Femur (tissue), 1 donor: ENCODE data around the gene CD320.
"Not testable (repeated sequence)": the region's sequence is repeated elsewhere in the genome, so short reads cannot be mapped to it uniquely, and the experiment has no call there.

ENCODE experiments used
- DNase-seq: peaks from one replicate; pipeline ENCODE4 v3.0.0-alpha.2; 2017

The CD320 gene

DNA sequence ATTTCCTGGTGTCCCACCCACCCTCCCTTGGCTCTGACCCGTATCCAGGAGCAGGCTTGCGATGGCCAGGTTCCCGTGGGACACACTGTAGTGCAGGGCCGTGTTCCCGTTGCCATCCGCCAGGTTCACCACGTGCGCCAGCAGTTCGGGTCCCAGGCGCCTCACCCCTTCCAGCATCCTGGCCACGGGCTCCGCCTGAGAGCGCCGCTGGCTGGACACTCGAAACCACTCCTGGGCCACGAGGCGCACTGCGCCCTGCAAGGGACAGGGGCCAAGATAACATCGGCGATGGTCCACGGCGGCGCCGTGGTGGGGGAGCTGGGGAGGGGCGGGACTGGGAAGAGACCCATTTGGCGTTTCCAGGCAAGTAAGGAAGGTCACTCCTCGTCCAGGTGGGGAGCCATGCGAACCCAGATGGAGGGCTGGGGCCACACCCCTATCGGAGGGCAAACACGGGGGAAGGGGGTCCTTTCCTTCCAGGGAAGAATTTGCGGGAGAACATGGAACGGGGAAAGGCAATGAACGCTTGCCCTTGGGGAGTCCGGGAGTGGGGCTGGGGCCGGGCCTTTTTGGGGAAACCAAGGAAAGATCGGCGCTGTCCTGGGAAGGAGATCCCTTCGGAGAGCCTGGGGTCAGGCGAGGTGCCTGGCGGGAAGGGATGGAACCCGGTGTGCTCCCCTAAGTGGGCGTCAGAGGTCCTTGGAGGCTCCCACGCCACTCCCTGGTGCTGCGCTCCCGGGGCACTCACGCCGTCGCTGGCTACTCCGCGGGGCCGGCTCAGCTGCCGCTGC, 25.0 kb upstream of the CD320 start:
- DNase-seq, result no peak

DNA sequence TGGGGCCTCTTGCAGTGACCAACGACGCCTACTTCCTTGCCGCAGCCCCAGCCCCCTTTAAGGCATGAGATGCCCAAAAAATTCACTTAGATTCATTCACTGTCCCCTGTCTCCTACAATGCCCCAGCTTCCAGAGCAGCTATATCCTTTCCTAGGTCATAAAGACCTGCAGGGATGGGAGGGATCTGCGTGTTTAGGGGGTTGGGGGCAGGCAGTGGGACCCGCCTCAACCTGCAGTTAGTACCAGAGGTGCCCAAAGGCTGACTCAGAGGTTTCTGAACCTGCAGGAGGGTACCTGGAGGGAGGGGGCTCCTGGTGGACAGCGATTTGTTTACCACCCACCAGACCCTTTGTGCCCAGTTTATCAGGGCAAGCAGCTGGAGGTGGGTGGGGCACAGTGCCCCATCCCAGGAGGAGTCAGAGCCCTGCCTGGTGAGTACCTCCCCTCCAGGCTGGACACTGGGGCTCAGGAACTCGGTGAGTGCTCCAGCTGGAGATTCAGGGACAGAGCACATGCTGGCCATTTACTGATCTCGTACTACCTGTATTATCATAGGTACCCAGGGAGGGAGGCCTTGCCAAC, 23.2 kb upstream of the CD320 start:
- DNase-seq, result no peak

DNA sequence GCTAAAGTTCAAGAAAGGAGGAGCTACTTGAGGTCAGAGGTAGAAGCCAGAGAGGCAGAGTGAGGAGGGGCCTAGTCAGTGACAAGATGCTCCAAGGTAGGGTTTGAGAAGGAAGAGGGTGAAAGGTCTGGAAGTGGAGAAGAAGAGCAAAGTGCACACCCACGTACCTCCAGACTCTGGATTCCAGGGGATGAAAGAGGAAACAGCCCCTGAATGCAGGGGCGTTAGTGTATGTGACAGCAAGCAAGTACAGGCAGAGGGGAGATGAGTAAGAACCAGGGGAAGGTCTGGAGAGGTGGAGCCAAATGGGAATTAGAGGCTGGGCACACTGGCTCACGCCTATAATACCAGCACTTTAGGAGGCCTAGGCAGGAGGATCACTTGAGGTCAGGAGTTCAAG, 21.8 kb upstream of the CD320 start:
- DNase-seq, result no peak

DNA sequence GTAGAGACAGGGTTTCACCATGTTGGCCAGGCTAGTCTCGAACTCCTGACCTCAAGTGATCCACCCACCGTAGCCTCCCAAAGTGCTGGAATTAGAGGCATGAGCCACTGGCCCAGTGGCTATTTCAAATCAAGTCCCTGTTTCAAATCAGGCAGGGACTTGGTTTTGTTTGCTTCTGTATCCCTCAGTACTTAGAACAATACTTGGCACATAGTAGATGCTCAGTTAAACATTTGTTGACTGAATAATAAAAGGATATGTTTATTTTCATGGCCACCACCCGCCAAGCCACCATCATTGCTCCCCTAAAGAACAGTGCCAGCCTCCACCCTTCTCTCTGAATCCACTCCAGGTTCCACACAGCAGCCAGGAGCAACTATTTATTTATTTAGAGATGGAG, 17.3 kb upstream of the CD320 start:
- DNase-seq, result no peak

DNA sequence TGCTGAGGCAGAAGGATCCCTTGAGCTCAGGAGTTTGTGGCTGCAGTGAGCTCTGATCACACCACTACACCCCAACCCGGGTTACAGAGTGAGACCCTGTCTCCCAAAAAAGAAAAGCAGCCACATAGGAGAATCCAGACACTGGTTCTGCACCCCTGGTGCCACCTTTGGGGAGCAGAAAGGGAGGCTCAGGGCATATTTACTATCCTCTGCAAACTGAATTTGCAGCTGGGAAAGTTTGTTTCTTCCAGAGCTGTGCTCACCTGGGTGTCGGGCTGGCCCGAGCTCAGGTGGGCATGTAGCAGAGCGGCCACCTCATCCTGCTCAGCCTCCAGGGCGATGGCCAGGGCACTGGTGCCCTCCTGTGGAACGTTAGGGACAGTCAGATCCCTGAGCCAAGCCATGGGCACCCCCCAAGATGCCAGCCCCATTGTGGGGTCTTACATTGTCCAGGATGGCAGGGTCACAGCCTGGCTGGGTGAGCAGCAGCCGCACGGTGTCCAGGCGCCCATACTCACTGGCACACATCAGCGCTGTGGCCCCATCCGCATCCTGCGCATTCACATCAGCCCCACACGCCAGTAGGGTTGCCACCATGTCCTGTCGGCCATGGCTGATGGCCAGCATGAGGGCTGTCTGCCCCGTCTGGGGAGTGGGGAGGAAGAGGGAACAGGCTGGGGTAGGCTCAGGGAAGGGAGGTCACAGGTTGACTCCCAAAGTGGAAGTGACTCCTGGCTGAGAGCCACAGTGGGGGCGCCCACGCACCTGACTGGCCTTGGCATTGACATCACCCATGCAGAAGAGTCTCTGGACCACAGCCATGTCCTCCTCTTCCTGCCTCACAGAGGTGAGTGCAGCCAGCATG, 16.3 kb upstream of the CD320 start:
- DNase-seq, result no peak

DNA sequence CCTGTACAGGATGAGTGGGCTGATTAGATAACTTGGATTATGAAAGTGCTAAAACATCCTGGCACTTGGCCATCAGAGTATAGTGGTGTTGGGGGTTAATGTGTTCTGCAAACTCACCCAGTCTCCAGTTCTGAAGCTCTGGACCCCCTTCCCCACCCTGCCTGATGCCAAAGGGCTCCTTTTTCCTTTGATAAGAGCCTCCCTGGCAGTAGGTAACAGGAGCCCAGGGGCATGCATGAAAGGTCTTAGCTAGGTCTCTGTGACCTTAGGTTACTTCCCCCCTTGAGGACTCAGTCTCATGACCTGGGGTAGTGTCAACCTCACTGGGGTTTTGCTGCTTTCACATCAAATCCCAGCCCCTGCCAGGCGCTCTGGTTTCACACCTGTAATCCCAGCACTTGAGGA, 15.6 kb upstream of the CD320 start:
- DNase-seq, result no peak

DNA sequence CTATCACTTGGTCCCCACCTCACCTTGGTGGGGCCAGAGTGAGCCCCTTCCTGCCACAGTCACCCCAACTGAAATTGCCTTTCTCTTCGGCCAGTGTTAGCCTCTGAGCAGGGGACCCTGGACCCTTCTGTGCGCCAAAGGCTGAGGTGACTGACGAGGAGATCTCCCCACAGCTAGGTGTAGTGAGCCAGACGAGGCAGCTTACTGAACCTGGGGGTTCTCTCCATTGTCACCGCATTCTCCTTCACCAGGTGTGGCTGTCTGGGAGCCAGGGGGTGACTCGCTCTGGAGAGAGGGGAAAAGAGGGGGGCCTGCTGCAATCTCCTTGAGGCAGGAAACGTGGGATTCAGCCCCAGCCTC, 14.5 kb upstream of the CD320 start:
- no peak for DNase-seq

DNA sequence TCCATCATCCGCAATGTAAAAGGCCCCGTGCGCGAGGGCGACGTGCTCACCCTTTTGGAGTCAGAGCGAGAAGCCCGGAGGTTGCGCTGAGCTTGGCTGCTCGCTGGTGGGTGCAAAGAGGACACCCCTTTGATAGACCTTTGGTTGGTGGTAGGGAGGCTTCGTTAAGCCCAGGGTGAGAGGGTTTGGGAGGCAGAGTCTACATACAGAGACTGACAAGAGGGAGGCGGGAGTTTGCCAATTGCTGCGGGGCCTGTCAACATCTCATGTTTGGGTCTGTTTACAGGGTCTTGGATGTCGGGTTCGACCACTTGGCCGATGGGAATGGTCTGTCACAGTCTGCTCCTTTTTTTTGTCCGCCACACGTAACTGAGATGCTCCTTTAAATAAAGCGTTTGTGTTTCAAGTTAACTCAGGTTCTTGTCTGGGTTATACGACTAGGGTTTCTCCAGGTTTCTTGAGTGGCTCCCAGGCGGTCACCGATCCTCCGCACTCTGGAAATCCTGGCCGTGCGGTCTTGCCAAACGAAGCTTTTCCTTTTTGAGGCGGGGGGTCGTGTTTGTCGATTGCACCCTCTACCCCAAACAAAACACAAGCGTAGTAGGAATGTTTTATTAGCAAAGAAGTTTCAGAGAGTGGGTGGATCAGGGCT, 14.0 kb upstream of the CD320 start:
- DNase-seq, result no peak

DNA sequence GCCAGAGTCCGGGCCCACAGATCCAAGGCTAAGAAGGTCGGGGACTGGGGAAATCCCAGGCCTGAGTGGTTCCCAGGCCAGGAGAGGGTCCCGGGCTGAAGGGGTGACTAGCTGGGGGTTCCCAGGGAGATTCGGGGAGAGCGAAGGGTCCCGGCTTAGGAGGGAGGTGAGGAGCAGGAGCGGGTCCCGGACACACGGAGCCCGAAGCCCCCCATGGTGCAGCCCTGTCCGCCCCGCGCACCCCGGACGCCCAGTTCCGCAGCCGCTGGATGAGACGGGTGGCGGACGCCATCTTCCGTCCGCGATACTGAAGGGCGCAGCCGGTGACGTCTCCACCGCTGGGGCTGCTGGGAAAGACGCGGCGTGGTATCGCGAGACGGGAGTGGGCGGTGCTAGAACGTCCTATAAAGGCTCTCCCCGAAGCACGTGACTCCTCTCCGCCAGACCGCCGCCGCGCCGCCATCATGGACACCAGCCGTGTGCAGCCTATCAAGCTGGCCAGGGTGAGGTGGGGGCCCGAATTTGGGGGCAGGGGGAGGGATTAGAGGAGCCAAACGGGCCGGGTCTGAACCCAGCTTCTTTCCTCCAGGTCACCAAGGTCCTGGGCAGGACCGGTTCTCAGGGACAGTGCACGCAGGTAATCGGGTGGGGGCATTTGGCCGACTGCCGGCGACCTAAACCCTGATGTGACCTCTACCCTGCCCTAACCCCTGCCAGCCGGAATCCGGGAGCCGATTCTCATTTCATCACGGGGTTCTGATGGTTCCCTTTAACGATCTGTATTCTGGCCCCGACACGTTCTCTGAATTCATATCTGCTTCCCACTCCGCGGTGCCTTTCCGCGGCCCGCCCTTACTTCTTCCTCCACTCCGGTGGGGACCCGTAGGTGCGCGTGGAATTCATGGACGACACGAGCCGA, 13.2 kb upstream of the CD320 start, which contains the start of the genes NDUFA7 and RPS28:
Gene NDUFA7, minus strand, starts transcription at position 309 of the 919 bp plus-strand sequence. Its CDS starts 17 bp downstream, at position 292.
Gene RPS28, plus strand, starts transcription at position 430 of the 919 bp plus-strand sequence. Its CDS starts 35 bp downstream, at position 465.
- peak; percentile 98 for DNase-seq

DNA sequence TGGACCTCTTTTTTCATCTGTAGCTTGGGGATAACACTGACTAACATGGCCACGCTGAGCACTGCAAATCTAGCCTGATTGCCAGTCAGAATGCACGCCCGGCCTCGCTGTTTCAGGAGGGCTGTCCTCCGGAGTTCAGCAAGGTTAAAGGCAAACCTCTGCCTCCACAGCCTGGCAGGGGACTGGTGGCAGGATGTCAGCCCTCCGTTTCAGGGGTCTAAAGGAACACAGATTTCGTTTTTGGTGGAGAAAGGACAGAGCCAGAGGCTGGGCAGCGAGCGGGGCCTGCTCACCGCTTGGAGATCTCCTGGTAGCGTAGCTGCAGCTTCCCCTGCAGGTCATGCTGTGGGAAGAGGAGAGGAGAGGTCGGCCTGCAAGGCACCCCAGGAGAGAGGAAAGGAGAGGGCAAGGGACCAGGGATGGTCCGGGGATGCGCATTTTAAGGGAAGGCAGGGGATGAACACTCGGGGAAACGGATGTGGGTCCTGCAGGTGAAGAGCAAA, 12.5 kb upstream of the CD320 start:
- DNase-seq, result no peak

DNA sequence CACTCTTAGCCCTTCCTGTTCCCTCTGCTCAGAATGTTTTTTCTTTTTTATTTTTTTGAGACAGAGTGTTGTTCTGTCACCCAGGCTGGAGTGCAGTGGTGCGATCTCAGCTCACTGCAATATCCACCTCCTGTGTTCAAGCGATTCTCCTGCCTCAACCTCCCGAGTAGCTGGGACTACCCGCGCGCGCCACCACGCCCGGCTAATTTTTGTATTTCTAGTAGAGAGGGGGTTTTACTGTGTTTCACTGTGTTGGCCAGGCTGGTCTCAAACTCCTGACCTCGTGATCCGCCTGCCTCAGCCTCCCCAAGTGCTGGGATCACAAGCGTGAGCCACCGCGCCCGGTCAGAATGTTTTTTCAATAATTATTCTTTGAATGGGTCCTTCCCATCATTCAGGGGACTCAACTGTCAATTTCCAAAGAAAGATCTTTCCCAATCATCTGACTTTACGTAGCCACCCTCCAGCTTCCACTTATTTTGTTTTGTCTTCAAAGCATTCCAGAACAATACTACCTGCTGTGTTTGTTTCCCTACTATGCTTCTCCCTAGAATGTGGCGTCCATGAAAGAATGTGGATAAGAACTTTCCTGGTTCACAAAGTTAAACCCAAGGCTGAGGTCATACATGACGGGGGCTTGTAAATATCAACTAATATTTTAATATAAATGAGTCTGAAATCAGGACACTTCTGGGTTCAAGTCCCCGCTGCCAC, 11.8 kb upstream of the CD320 start:
- DNase-seq, result no peak

DNA sequence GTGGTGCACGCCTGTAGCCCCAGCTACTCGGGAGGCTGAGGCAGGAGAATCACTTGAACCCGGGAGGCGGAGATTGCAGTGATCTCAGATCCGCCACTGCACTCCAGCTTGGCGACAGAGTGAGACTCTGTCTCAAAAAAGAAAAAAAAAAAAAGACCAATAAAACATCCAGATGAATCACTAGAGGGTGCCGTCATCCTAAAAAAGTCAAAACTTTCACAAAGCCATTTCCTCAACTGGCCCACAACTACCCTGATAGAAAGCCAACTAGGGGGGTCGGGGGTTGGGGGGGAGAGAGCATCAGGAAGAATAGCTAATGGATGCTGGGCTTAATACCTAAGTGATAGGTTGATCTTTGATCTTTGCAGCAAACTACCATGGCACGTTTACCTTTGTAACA, 10.7 kb upstream of the CD320 start:
- DNase-seq, result not testable (repeated sequence)

DNA sequence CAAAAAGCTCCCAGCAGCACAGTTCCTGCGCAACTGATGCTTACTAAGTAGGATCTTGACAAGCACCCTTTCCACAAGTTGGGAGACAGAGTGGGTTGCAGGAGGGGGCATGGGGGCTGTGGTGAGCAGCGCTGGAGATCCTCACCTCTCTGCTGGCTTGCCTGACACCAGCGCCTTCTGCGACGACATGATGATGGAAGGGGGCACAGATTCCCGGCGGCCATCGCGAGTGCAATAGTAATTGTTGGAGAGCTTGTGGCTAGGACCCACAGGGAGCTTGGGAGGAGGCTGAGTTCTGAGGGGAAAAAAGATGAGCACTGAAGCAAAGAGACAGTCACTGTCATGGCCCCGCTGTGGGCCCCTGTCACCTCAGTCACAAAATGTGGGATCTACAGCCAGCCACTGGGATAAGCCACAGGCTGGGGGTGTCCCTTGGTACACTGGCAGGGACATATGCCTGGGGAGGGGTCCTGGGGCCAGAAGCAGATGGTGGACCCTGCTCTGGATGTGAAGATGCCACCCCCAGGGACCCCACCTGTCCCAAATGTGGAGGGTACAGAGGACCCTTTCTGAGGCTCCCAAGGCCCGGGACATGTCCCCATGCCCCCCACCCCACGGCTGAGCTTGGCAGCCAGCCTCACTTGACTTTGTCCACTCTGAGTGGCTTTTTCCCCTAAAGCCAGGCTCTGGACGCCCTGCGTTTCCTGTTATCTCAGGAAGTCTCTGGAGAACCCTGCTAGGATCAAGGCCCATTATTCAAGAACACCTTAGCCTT, 8.4 kb upstream of the CD320 start:
- no peak for DNase-seq

DNA sequence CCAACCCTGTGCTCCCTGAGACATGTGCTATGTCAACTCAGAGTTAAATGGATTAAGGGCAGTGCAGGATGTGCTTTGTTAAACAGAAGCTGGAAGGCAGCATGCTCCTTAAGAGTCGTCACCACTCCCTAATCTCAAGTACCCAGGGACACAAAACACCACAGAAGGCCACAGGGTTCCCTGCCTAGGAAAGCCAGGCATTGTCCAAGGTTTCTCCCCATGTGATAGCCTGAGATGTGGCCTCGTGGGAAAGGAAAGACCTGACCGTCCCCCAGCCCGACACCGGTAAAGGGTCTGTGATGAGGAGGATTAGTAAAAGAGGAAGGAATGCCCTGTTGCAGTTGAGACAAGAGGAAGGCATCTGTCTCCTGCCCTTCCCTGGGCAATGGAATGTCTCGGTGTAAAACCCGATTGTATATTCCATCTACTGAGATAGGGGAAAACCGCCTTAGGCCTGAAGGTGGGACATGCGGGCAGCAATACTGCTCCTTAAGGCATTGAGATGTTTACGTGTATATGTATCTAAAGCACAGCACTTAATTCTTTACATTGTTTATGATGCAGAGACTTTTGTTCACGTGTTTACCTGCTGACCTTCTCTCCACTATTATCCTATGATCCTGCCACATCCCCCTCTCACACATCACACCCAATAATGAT, 7.0 kb upstream of the CD320 start:
- not testable (repeated sequence) for DNase-seq

DNA sequence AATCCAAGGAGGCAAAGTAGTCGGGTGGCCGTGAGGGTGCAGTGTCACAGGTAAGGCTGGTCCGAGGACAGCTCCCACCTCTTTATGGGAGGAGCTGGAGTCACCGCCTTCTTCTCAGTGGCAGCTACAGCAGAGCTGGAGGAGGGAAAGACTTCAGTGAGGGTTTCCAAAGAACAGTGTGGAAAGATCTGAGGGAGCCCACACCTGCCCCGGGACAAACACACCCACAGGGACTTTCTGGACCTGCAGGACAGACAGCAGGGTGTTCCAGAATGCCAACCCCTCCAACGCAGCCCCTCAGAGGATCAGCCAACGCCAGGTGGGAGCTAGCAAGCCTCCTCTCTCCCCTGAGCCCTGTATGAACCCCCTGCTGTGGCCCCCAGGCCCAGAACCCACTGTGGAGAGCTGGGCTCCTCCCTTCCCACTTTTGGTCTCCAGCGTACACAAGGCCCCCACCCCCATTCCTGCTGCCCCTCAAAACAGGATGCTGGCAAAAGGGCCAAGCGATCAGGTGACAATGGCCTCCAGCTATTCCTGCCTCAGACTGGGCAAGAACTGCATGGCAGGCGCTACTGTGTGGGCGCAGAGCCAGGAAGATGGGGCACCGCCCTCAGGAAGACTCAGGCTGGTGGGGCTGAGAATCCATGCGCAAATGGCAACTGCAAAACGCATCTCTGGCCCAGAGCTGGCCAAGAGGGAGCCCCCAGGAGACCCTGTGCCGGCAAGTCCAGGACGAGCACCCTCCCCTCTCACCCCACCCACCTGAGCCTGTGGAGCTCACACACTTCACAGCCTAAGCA, 3.5 kb upstream of the CD320 start:
- DNase-seq, result no peak

DNA sequence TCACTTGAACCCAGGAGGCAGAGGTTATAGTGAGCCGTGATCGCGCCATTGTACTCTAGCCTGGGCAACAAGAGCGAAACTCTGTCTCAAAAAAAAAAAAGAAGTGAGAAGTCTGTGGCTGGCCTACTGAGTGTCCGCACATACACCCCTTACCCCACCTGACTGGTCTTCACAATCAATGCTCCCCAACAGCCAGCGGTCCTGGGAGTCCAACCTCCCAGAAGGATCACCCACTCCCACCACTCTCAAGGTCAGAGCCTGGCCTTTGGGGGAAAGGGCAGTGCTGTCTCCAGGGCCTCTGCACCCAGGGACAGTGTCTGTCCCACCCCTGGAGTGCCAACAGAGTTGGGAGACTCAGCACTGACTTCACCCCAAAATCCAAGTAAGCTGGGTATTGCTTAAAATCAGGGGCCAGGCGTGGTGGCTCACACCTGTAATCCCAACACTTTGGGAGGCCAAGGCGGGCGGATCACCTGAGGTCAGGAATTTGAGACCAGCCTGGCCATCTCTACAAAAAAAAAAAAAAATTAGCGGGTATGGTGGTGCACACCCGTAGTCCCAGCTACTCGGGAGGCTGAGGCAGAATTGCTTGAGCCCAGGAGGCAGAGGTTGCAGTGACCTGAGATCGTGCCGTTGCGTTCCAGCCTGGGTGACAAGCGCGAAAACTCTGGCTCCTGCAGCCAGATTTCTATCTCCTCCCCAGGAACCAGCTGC, 2.3 kb upstream of the CD320 start:
- DNase-seq, result no peak

DNA sequence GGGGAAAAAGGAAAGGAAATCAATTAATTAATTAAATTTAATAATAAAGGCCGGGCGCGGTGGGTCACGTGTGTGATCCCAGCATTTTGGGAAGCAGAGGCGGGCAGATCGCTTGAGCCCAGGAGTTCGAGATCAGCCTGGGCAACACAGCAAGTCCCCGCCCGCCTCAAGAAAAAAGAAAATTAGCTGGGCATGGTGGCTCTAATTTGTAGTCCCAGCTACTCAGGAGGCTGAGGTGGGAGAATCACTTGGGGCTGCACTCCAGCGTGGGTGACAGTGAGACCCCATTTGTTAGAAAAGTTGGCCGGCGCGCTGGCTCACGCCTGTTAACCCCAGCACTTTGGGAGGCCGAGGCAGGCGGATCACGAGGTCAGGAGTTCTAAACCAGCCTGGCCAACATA, 733 bp upstream of the CD320 start:
- DNase-seq, result no peak

DNA sequence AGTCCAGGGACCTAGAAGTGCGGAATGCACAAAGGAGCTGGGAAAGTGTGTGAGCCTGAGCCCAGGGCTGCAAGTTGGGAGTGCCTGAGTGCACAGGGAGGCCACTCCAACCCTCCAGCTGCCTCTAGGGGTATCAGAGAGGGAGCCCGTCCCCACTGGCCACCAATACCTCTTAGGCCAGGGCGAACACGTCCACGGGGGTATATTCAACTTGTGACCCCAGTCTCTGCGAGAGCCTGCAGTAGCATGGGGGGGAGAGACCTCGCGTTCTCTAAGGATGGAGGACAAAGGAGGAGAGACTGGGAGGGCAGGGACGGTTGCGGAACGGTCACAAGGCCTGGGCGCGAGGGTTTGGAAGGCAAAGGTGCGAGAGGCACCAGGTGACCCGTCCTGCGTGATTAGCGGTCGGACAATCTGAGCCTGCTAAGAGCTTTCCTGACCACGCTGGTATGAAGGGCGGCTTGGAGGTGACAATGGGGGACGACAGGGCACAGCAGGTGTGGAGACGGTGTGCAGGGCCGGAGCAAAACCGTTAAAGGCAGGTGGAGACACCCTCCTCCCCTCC, 676 bp downstream of the CD320 start:
- DNase-seq, result no peak
